Spleen (tissue), 3 donors: ENCODE results near the gene DHRS7C.

Experiments used
- POLR2A ChIP-seq, 3 donors: fragments of 450-650 bp; IDR thresholded peaks; one replicate each; pipeline ENCODE4 v1.5.1; 2017; ENCODE audit warnings: antibody characterized with exemption in 3 of 3, mild to moderate bottlenecking in 1 of 3
- POLR2AphosphoS5 ChIP-seq, 3 donors: sonication (generic); formaldehyde crosslinking; IDR thresholded peaks; one replicate each; pipeline ENCODE4 v1.5.1; 2017; ENCODE audit warnings: antibody characterized with exemption in 3 of 3

- TF ChIP-seq POLR2AphosphoS5 (IDR thresholded peaks at IDR 0.05) (no peak), POLR2A (IDR thresholded peaks at IDR 0.05) (no peak)
Measured at GRCh38 chr17:9837551-9838471, 46.4 kb upstream of the DHRS7C start.
